BE2C (cell line): Measurements from ENCODE around the gene PDZD4.
A peak's percentile ranks its signal among the peaks of the same experiment; 100 is the strongest.
"Not testable (repeated sequence)": the region's sequence is repeated elsewhere in the genome, so short reads cannot be mapped to it uniquely, and the experiment has no call there.

Experiments
- DNase-seq: peaks from one replicate; pipeline ENCODE4 v3.0.0-alpha.2; 2020
- H3K27me3 ChIP-seq: fragments of 250-450 bp; sonication (Bioruptor Pico); 2 replicates; pipeline ENCODE4 v1.5.1; 2020; ENCODE audit warnings: mild to moderate bottlenecking
- H3K36me3 ChIP-seq: fragments of 250-450 bp; sonication (Bioruptor Pico); 2 replicates; pipeline ENCODE4 v1.5.1; 2020; ENCODE audit warnings: mild to moderate bottlenecking
- H3K4me1 ChIP-seq: fragments of 250-450 bp; sonication (Bioruptor Pico); 2 replicates; pipeline ENCODE4 v1.5.1; 2020
- H3K4me3 ChIP-seq: 2 replicates; pipeline ENCODE4 v1.5.1; 2011; ENCODE audit warnings: low read depth, low read length
- H3K9me3 ChIP-seq: fragments of 250-450 bp; sonication (Bioruptor Pico); 2 replicates; pipeline ENCODE4 v1.5.1; 2020
- TF ChIP-seq, protein P1 (sequence below): IDR thresholded peaks from 2 replicates; pipeline ENCODE4 v1.5.1; 2012; ENCODE audit warnings: mild to moderate bottlenecking, low read depth, low read length

Gene PDZD4

GRCh38 chrX:153821066-153821465, 9.3 kb downstream of the PDZD4 start:
- no peak for DNase-seq
- Histone ChIP-seq H3K9me3 (no peaks in the 10 kb centered on the region), H3K4me1 (peaks cover 5% of the 10 kb centered on the region), H3K36me3 (no peaks in the 10 kb centered on the region), H3K27me3 (no peaks in the 10 kb centered on the region), H3K4me3 (no peak overlapping the region)
- TF ChIP-seq, protein P1, sequence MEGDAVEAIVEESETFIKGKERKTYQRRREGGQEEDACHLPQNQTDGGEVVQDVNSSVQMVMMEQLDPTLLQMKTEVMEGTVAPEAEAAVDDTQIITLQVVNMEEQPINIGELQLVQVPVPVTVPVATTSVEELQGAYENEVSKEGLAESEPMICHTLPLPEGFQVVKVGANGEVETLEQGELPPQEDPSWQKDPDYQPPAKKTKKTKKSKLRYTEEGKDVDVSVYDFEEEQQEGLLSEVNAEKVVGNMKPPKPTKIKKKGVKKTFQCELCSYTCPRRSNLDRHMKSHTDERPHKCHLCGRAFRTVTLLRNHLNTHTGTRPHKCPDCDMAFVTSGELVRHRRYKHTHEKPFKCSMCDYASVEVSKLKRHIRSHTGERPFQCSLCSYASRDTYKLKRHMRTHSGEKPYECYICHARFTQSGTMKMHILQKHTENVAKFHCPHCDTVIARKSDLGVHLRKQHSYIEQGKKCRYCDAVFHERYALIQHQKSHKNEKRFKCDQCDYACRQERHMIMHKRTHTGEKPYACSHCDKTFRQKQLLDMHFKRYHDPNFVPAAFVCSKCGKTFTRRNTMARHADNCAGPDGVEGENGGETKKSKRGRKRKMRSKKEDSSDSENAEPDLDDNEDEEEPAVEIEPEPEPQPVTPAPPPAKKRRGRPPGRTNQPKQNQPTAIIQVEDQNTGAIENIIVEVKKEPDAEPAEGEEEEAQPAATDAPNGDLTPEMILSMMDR = no peak

- DNase-seq = no peak
- Histone ChIP-seq H3K9me3 (no peaks in the 10 kb centered on the region), H3K36me3 (no peaks in the 10 kb centered on the region), H3K27me3 (no peaks in the 10 kb centered on the region), H3K4me3 (no peak overlapping the region), H3K4me1 (peaks cover 5% of the 10 kb centered on the region)
- TF ChIP-seq, protein P1 = no peak
Observed at GRCh38 chrX:153820601-153821000, 9.7 kb downstream of the PDZD4 start.

GRCh38 chrX:153819384-153820040, 10.8 kb downstream of the PDZD4 start:
- Histone ChIP-seq H3K36me3 (no peaks in the 10 kb centered on the region), H3K4me1 (peaks cover 5% of the 10 kb centered on the region), H3K27me3 (no peaks in the 10 kb centered on the region), H3K4me3 (peak overlapping the region; percentile 50), H3K9me3 (no peaks in the 10 kb centered on the region)
- no peak for DNase-seq
- TF ChIP-seq, protein P1 = no peak

DNA sequence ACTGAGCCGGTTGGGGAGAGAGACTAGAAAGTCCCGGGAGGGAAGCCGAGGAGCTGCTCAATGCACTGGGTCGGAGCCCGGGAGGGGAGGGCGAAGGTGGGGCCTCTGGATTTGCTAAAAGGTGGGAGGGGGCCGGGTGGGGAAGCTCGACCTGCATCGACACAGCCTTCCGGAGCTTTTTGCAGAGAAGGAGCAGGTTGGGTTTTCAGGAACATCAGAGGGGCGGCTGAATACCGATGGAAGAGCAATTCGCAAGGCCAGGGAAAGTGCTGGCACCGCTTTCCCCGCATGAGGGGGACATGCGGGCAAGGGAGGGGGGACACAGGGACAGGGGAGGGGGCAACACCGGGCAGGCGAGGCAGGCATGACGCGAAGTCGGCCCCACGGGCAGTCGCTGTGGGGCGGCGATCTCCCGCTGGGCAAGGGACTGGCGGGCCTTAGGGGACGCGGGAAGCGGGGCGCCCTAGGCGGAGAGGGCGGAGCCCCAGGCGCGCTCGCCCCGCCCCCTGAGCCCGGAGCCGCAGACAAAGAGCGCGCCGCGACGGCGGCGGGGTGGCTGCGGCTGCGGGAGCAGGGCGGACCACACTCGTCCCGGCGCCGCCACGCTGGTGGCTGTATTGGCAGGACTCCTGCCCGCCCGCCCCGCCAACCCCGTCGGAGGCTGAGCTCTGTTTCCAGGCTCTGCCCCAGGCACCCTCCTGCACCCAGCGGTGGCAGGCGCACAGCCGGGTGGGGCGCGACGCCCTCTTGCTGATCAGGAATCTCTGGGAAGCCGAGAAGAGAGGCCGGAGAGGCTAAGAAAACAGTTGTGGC, 11.6 kb downstream of the PDZD4 start:
- peaks cover 5% of the 10 kb centered on the region for H3K4me1 ChIP-seq
- H3K9me3 ChIP-seq = no peaks in the 10 kb centered on the region
- peak; percentile 79 for DNase-seq
- H3K36me3 ChIP-seq = no peaks in the 10 kb centered on the region
- TF ChIP-seq, protein P1 = no peak
- no peaks in the 10 kb centered on the region for H3K27me3 ChIP-seq
- H3K4me3 ChIP-seq = peak overlapping the region; percentile 50

- DNase-seq, H3K4me1 ChIP-seq, H3K9me3 ChIP-seq, H3K4me3 ChIP-seq, H3K36me3 ChIP-seq, H3K27me3 ChIP-seq: not testable (repeated sequence)
Observed at GRCh38 chrX:153818064-153818463, 12.3 kb downstream of the PDZD4 start.

DNA sequence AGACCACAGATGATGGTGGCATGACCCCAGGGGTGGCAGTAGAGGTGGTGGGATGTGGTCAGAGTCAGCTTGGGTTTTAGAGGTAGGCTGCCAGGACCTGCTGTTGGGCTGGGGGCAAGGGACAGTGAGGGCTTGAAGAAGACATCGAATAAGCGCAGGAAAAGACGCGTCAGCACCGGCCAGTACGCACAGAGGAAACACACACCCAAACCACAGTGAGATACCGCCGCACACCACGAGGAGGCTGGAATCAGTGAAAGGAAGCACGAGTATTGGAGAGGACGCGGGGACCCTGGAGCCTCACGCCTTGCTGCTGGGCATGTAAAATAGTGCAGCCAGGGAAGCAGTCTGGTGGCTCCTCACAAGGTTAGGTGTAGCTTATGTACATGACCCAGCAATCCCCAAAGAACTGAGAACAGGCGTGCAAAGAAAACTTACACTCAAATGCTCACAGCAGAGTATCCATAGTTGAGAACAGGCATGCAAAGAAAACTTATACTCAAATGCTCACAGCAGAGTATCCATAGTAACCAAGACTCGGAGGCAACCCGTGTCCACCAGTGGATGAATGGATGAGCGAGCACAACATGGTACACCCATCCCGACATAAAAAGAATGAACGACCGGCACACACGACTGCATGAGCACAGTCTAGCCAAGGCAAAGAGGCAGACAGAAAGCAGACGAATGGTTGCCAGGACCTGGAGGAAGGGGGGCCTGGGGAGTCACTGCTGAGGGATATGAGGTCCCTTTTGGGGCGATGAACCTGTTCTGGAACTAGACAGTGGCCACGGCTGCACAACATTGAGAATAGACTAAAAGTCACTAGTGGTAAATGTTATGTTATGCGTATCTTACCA, 13.3 kb downstream of the PDZD4 start:
- DNase-seq = no peak
- H3K4me1 ChIP-seq = peaks cover 5% of the 10 kb centered on the region

More for the DNA sequence above, 13.3 kb downstream of the PDZD4 start:
- Histone ChIP-seq H3K4me3 (no peak overlapping the region), H3K27me3 (no peaks in the 10 kb centered on the region), H3K36me3 (no peaks in the 10 kb centered on the region), H3K9me3 (no peaks in the 10 kb centered on the region)
- TF ChIP-seq, protein P1 = no peak
